GM12801 (cell line): ENCODE data around the gene MAPK1IP1L.

Experiments
- CTCF ChIP-seq: IDR thresholded peaks from one replicate; pipeline ENCODE4 v1.5.1; 2011; ENCODE audit warnings: control low read depth; ENCODE audit not compliant: insufficient read length; ENCODE audit errors: extremely low read depth

MAPK1IP1L gene

GRCh38 chr14:55103005-55103640 lies 51.7 kb downstream of the MAPK1IP1L start:
- TF ChIP-seq CTCF, result no peak

- TF ChIP-seq CTCF, result no peak
These were observed 52.8 kb downstream of the MAPK1IP1L start for GRCh38 chr14:55103971-55104954.

GRCh38 chr14:55105991-55106390 lies 54.5 kb downstream of the MAPK1IP1L start:
- TF ChIP-seq CTCF, result no peak

GRCh38 chr14:55107766-55108554 lies 56.5 kb downstream of the MAPK1IP1L start:
- no peak for TF ChIP-seq CTCF

GRCh38 chr14:55109836-55110235 lies 58.4 kb downstream of the MAPK1IP1L start:
- no peak for TF ChIP-seq CTCF

GRCh38 chr14:55111122-55111708 lies 59.8 kb downstream of the MAPK1IP1L start:
- TF ChIP-seq CTCF, result no peak
